Ovary (tissue), 3 donors: Measurements from ENCODE around the gene FBLN2.

Experiments
- POLR2A ChIP-seq: fragments of 450-650 bp; IDR thresholded peaks from one replicate; pipeline ENCODE4 v1.6.1; 2017; ENCODE audit warnings: antibody characterized with exemption, mild to moderate bottlenecking, moderate library complexity
- TF ChIP-seq, protein P1 (sequence below), 3 donors: fragments of 450-650 bp in 2 of 3; fragments of 200-600 bp in 1 of 3; IDR thresholded peaks; one replicate each; pipeline versions ENCODE4 v1.5.1 to v1.8.0; 2016 to 2022; ENCODE audit warnings: antibody characterized with exemption in 3 of 3, mild to moderate bottlenecking in 1 of 3
- donor health status: DM: no; HTN: no; CAD: no.

DNA sequence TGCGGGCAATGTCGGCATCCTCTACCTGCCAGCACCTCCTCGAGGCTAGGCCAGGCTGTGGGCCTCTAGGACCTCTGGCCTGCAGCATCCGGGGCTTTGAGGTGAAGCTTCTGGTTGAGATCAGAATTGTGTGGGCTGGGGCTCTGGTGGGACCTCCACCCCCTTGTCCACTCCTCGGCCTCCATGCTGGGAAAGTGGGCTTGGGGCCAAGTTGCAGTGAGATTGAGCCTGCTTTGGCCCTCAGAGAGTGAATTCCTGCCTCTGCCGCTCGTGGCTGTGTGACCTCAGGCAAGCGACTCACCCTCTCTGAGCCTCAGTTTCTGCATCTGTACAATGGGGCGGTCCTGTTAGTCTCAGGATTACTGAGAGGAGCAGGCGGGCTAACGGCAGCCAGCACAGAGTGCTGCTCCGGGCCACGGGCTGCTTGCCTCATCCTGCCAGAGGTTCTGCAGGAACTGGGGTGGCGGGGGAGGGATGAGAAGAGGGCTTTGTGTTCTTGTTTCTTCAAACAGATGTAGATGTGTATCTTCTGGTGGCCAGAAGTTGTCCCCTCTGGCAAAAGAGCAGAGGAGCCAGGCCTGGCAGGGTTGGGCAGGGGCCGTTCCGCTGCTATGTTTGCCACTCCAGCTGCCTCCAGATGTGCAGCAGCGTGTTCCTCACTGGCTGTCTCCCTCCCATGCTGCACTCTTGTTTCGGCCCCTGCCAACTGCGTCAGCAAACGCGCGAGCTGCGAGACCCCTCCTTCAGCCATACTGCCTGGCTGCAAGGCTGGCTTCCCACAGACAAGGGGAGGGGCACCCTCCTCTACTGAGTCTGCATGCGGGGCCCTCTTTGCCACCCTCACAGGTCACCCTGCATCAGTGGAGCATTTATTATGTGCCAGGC, 33.7 kb downstream of the FBLN2 start:
- TF ChIP-seq, protein P1, sequence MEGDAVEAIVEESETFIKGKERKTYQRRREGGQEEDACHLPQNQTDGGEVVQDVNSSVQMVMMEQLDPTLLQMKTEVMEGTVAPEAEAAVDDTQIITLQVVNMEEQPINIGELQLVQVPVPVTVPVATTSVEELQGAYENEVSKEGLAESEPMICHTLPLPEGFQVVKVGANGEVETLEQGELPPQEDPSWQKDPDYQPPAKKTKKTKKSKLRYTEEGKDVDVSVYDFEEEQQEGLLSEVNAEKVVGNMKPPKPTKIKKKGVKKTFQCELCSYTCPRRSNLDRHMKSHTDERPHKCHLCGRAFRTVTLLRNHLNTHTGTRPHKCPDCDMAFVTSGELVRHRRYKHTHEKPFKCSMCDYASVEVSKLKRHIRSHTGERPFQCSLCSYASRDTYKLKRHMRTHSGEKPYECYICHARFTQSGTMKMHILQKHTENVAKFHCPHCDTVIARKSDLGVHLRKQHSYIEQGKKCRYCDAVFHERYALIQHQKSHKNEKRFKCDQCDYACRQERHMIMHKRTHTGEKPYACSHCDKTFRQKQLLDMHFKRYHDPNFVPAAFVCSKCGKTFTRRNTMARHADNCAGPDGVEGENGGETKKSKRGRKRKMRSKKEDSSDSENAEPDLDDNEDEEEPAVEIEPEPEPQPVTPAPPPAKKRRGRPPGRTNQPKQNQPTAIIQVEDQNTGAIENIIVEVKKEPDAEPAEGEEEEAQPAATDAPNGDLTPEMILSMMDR (IDR thresholded peaks at IDR 0.05): no peak
- TF ChIP-seq POLR2A: no peak
